BE2C (cell line): ENCODE results near the gene SBSN.

ENCODE experiments used
- DNase-seq: peaks from one replicate; pipeline ENCODE4 v3.0.0-alpha.2; 2020
- H3K27me3 ChIP-seq: fragments of 250-450 bp; sonication (Bioruptor Pico); 2 replicates; pipeline ENCODE4 v1.5.1; 2020; ENCODE audit warnings: mild to moderate bottlenecking
- H3K36me3 ChIP-seq: fragments of 250-450 bp; sonication (Bioruptor Pico); 2 replicates; pipeline ENCODE4 v1.5.1; 2020; ENCODE audit warnings: mild to moderate bottlenecking
- H3K4me1 ChIP-seq: fragments of 250-450 bp; sonication (Bioruptor Pico); 2 replicates; pipeline ENCODE4 v1.5.1; 2020
- H3K4me3 ChIP-seq: 2 replicates; pipeline ENCODE4 v1.5.1; 2011; ENCODE audit warnings: low read depth, low read length
- H3K9me3 ChIP-seq: fragments of 250-450 bp; sonication (Bioruptor Pico); 2 replicates; pipeline ENCODE4 v1.5.1; 2020
- CTCF ChIP-seq: IDR thresholded peaks from 2 replicates; pipeline ENCODE4 v1.5.1; 2012; ENCODE audit warnings: mild to moderate bottlenecking, low read depth, low read length

SBSN gene

GRCh38 chr19:35559781-35560180 lies 31.7 kb upstream of the SBSN start:
- TF ChIP-seq CTCF: no peak
- peaks cover 5% of the 10 kb centered on the region for H3K4me1 ChIP-seq
- H3K27me3 ChIP-seq: peaks cover 8% of the 10 kb centered on the region; the same call in 1 of the 2 replicates

GRCh38 chr19:35559281-35559659 lies 31.2 kb upstream of the SBSN start:
- H3K4me3 ChIP-seq: no peak overlapping the region
- H3K36me3 ChIP-seq: no peaks in the 10 kb centered on the region
- H3K9me3 ChIP-seq: no peaks in the 10 kb centered on the region
- H3K4me1 ChIP-seq: peaks cover 5% of the 10 kb centered on the region
- DNase-seq: no peak
- H3K27me3 ChIP-seq: peaks cover 8% of the 10 kb centered on the region; the same call in 1 of the 2 replicates
- TF ChIP-seq CTCF: no peak

More at GRCh38 chr19:35559781-35560180, 31.7 kb upstream of the SBSN start:
- DNase-seq: no peak
- no peaks in the 10 kb centered on the region for H3K9me3 ChIP-seq
- no peak overlapping the region for H3K4me3 ChIP-seq
- H3K36me3 ChIP-seq: no peaks in the 10 kb centered on the region

GRCh38 chr19:35558400-35559280 lies 30.5 kb upstream of the SBSN start:
- no peaks in the 10 kb centered on the region for H3K36me3 ChIP-seq
- peaks cover 5% of the 10 kb centered on the region for H3K4me1 ChIP-seq
- H3K9me3 ChIP-seq: no peaks in the 10 kb centered on the region
- no peak for TF ChIP-seq CTCF
- DNase-seq: no peak
- H3K27me3 ChIP-seq: peaks cover 8% of the 10 kb centered on the region; the same call in 1 of the 2 replicates
- H3K4me3 ChIP-seq: peak overlapping the region; percentile 23; the same call in 1 of the 2 replicates

GRCh38 chr19:35557539-35558399 lies 29.7 kb upstream of the SBSN start:
- H3K27me3 ChIP-seq: peaks cover 8% of the 10 kb centered on the region; the same call in 1 of the 2 replicates
- peaks cover 5% of the 10 kb centered on the region for H3K4me1 ChIP-seq
- peak; percentile 99 for DNase-seq

GRCh38 chr19:35556846-35557538 lies 28.9 kb upstream of the SBSN start:
- Histone ChIP-seq H3K4me1 (peaks cover 5% of the 10 kb centered on the region), H3K9me3 (no peaks in the 10 kb centered on the region), H3K27me3 (peaks cover 5% of the 10 kb centered on the region; the same call in 1 of the 2 replicates), H3K36me3 (no peaks in the 10 kb centered on the region), H3K4me3 (peak overlapping the region; percentile 62; the same call in 1 of the 2 replicates)
- no peak for DNase-seq
- TF ChIP-seq CTCF: no peak

More at GRCh38 chr19:35557539-35558399, 29.7 kb upstream of the SBSN start:
- no peaks in the 10 kb centered on the region for H3K36me3 ChIP-seq
- peak overlapping the region; percentile 62 for H3K4me3 ChIP-seq
- peak; percentile 24; the same call in 1 of the 2 replicates for TF ChIP-seq CTCF
- H3K9me3 ChIP-seq: no peaks in the 10 kb centered on the region
